ENCODE results near the gene SLC6A12.

Gene SLC6A12

GRCh38 chr12:168763-169525 is 45.0 kb downstream of the SLC6A12 start:
- no peak overlapping the region for H3K4me3 Mint-ChIP-seq

GRCh38 chr12:167959-168600 is 45.9 kb downstream of the SLC6A12 start:
- Mint-ChIP-seq H3K27ac (no peak overlapping the region), H3K4me1 (no peaks in the 10 kb centered on the region), H3K4me3 (no peak overlapping the region), H3K9me3 (no peaks in the 10 kb centered on the region), H3K36me3 (no peaks in the 10 kb centered on the region), H3K27me3 (peaks cover 25% of the 10 kb centered on the region)
- ATAC-seq (ENCODE audit: low read depth) (no peak), DNase-seq (ENCODE audit: low spot score in 2 of 2) (no peak)

More at GRCh38 chr12:168763-169525, 45.0 kb downstream of the SLC6A12 start:
- DNase-seq (ENCODE audit: low spot score in 2 of 2) (no peak), ATAC-seq (ENCODE audit: low read depth) (no peak)
- Mint-ChIP-seq H3K4me1 (no peaks in the 10 kb centered on the region), H3K27me3 (peaks cover 26% of the 10 kb centered on the region), H3K27ac (no peak overlapping the region), H3K9me3 (no peaks in the 10 kb centered on the region), H3K36me3 (no peaks in the 10 kb centered on the region)

- no peak overlapping the region for H3K27ac Mint-ChIP-seq
- H3K9me3 Mint-ChIP-seq = no peaks in the 10 kb centered on the region
- no peaks in the 10 kb centered on the region for H3K4me1 Mint-ChIP-seq
- DNase-seq (ENCODE audit: low spot score in 2 of 2) = no peak
- no peaks in the 10 kb centered on the region for H3K36me3 Mint-ChIP-seq
- peaks cover 17% of the 10 kb centered on the region for H3K27me3 Mint-ChIP-seq
- no peak for ATAC-seq (ENCODE audit: low read depth)
- no peak overlapping the region for H3K4me3 Mint-ChIP-seq
Measured at GRCh38 chr12:166425-167075, 47.4 kb downstream of the SLC6A12 start.

DNA sequence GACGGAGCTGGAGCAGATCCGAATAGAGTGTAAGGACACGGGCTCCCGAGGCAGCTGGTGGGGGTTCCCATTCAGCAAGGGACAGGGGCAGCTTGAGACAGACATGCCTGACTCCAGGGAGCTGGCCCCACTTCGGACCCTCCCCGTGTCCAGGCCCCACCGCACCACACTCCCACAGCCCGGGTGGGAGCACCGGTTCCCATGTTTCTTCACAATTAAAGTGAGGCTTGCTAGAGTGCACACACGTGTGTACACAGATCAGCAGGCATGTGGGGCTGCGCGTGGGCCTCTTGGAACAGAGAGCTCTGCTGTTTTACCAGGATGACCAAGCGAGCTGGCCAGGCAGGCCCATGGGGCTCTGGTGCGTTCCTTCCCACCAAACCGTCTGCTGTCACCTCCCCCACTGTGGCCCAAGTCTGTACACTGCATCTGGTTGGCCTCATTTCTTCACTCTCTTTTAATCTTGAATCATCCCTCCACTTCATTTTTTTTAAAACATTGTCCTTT is 48.0 kb downstream of the SLC6A12 start:
- no peak overlapping the region for H3K4me3 Mint-ChIP-seq
- DNase-seq (ENCODE audit: low spot score in 2 of 2) (no peak), ATAC-seq (ENCODE audit: low read depth) (no peak)
- no peaks in the 10 kb centered on the region for H3K4me1 Mint-ChIP-seq
- H3K27me3 Mint-ChIP-seq = peaks cover 14% of the 10 kb centered on the region
- no peak overlapping the region for H3K27ac Mint-ChIP-seq
- H3K9me3 Mint-ChIP-seq = no peaks in the 10 kb centered on the region
- H3K36me3 Mint-ChIP-seq = no peaks in the 10 kb centered on the region

- H3K4me3 Mint-ChIP-seq = no peak overlapping the region
- H3K27ac Mint-ChIP-seq = no peak overlapping the region
- H3K27me3 Mint-ChIP-seq = peaks cover 8% of the 10 kb centered on the region
- ATAC-seq (ENCODE audit: low read depth) (no peak), DNase-seq (ENCODE audit: low spot score in 2 of 2) (no peak)
- H3K4me1 Mint-ChIP-seq = no peaks in the 10 kb centered on the region
- no peaks in the 10 kb centered on the region for H3K9me3 Mint-ChIP-seq
- no peaks in the 10 kb centered on the region for H3K36me3 Mint-ChIP-seq
Measured at GRCh38 chr12:164207-164606, 49.8 kb downstream of the SLC6A12 start.

- Mint-ChIP-seq H3K27me3 (peaks cover 9% of the 10 kb centered on the region), H3K4me3 (no peak overlapping the region), H3K9me3 (peaks cover 2% of the 10 kb centered on the region), H3K27ac (no peak overlapping the region), H3K36me3 (no peaks in the 10 kb centered on the region), H3K4me1 (peaks cover 2% of the 10 kb centered on the region)
- ATAC-seq (ENCODE audit: low read depth) (no peak), DNase-seq (ENCODE audit: low spot score in 2 of 2) (no peak)
Measured at GRCh38 chr12:163406-163986, 50.5 kb downstream of the SLC6A12 start.

DNA sequence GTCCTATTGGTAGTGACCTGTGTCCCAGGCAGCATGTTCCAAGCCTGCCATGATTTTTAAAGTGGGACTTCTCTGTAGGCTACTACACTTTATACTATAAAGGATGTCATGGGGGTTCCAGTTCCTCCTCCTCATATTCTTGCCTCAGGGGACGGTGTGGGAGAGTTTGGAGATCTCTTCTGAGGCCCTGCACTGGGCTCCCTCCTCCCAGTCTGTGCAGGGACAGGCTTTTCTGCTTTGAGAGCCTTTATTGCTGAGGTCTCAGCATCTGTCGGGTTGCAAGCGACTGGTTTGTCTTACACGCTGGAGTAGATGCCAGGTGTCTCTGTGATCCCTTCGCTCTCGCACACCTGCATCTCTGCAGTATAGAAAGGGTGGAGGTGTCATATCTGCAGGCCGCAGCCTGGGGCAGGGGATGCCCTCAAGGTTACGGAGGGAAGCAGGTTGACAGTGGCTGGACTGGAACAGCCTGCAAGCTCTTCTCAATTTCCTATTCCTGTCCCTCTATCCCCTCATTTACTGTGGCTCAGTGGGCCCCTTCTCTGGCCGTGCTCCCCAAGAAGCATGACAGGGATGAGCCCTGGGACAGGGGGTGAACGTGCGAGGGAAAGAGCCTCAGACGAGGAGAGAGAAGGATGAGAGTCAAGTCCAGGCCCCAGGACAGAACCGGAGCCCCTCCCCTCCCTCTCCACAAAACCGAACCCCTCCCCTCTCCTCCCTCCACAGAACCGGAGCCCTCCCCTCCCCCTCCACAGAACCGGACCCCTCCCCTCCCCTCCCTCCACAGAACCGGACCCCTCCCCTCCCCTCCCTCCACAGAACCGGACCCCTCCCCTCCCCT is 51.3 kb downstream of the SLC6A12 start:
- peaks cover 2% of the 10 kb centered on the region for H3K4me1 Mint-ChIP-seq
- DNase-seq (ENCODE audit: low spot score in 2 of 2) (no peak), ATAC-seq (ENCODE audit: low read depth) (no peak)
- no peaks in the 10 kb centered on the region for H3K36me3 Mint-ChIP-seq
- H3K27me3 Mint-ChIP-seq = peaks cover 9% of the 10 kb centered on the region
- no peak overlapping the region for H3K27ac Mint-ChIP-seq
- peaks cover 2% of the 10 kb centered on the region for H3K9me3 Mint-ChIP-seq
- no peak overlapping the region for H3K4me3 Mint-ChIP-seq

- ATAC-seq (ENCODE audit: low read depth) (no peak), DNase-seq (ENCODE audit: low spot score in 2 of 2) (no peak)
- Mint-ChIP-seq H3K27ac (no peak overlapping the region), H3K4me1 (peaks cover 2% of the 10 kb centered on the region), H3K4me3 (no peak overlapping the region), H3K9me3 (peaks cover 2% of the 10 kb centered on the region), H3K36me3 (no peaks in the 10 kb centered on the region), H3K27me3 (peaks cover 9% of the 10 kb centered on the region)
Measured at GRCh38 chr12:161823-162222, 52.1 kb downstream of the SLC6A12 start.

DNA sequence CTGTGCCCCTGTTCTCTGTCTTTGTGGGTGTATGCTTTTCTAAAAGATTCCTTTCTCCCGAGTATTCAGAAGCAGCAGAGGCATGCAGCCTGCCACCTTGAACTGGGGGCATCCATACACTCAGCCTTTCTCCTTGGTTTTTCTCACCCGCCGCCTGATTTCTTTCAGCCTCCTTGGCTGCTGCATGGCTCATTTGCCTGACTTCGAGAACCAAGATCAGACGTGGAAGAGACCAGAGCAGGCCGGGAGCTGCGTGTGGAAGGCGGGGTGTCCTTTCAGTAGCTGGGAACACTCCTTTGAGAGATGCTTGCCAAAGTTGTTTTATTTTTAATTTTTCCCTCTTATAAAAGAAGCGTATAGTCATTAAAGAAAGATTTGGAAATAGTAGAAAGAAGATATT is 53.1 kb downstream of the SLC6A12 start:
- peaks cover 2% of the 10 kb centered on the region for H3K9me3 Mint-ChIP-seq
- peaks cover 6% of the 10 kb centered on the region for H3K27me3 Mint-ChIP-seq
- no peaks in the 10 kb centered on the region for H3K36me3 Mint-ChIP-seq
- H3K4me3 Mint-ChIP-seq = no peak overlapping the region
- DNase-seq (ENCODE audit: low spot score in 2 of 2) (no peak), ATAC-seq (ENCODE audit: low read depth) (no peak)
- H3K4me1 Mint-ChIP-seq = peaks cover 2% of the 10 kb centered on the region
- H3K27ac Mint-ChIP-seq = no peak overlapping the region

DNA sequence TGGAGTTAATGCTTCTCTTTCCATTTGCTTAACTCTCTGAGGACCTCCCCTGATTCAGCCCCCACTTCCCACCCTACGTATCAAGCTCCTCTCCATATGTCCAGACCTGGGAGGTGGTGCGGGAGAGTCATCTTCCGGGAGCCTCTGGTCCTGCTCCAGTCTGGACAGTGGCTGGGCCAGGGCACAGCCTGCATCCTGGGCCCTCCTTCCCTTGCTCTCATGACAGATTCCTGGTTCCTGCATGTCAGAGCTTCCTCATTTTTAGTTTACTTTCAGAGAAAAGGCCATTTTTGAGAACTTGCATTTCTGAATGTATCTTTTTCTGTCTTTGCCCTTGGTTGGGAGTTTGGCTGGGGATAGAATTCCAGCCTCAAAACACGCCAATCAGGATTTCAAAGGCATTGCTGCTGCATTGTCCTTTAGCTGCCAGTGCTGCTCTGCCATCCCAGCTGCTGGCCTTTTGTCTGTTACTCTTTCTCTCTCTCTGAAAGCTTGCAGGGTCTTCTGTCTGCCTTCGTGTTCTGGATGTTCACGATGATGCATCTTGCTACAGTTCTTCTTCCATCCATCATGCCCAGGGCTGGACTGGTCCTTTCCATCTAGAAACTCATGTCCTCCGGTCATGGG is 54.7 kb downstream of the SLC6A12 start:
- H3K4me3 Mint-ChIP-seq = no peak overlapping the region
- H3K4me1 Mint-ChIP-seq = peaks cover 2% of the 10 kb centered on the region
- H3K27ac Mint-ChIP-seq = no peak overlapping the region
- no peak for DNase-seq (ENCODE audit: low spot score in 2 of 2)
- peaks cover 2% of the 10 kb centered on the region for H3K9me3 Mint-ChIP-seq
- peaks cover 6% of the 10 kb centered on the region for H3K27me3 Mint-ChIP-seq
- H3K36me3 Mint-ChIP-seq = no peaks in the 10 kb centered on the region
- no peak for ATAC-seq (ENCODE audit: low read depth)

GRCh38 chr12:157644-158043 is 56.3 kb downstream of the SLC6A12 start:
- Mint-ChIP-seq H3K27ac (no peak overlapping the region), H3K9me3 (peaks cover 2% of the 10 kb centered on the region), H3K36me3 (no peaks in the 10 kb centered on the region), H3K27me3 (peaks cover 6% of the 10 kb centered on the region), H3K4me1 (peaks cover 2% of the 10 kb centered on the region), H3K4me3 (no peak overlapping the region)
- DNase-seq (ENCODE audit: low spot score in 2 of 2) (no peak), ATAC-seq (ENCODE audit: low read depth) (no peak)

- H3K4me3 Mint-ChIP-seq = no peak overlapping the region
- peaks cover 2% of the 10 kb centered on the region for H3K9me3 Mint-ChIP-seq
- DNase-seq (ENCODE audit: low spot score in 2 of 2) (no peak), ATAC-seq (ENCODE audit: low read depth) (no peak)
- no peaks in the 10 kb centered on the region for H3K36me3 Mint-ChIP-seq
- no peak overlapping the region for H3K27ac Mint-ChIP-seq
- H3K4me1 Mint-ChIP-seq = peaks cover 2% of the 10 kb centered on the region
- peaks cover 7% of the 10 kb centered on the region for H3K27me3 Mint-ChIP-seq
Measured at GRCh38 chr12:156945-157344, 57.0 kb downstream of the SLC6A12 start.

- H3K9me3 Mint-ChIP-seq = peaks cover 2% of the 10 kb centered on the region
Measured at GRCh38 chr12:155646-156045, 58.3 kb downstream of the SLC6A12 start.

More at GRCh38 chr12:155646-156045, 58.3 kb downstream of the SLC6A12 start:
- peaks cover 11% of the 10 kb centered on the region for H3K27me3 Mint-ChIP-seq
- no peaks in the 10 kb centered on the region for H3K36me3 Mint-ChIP-seq
- peaks cover 2% of the 10 kb centered on the region for H3K4me1 Mint-ChIP-seq
- no peak overlapping the region for H3K4me3 Mint-ChIP-seq
- DNase-seq (ENCODE audit: low spot score in 2 of 2) (no peak), ATAC-seq (ENCODE audit: low read depth) (no peak)
- H3K27ac Mint-ChIP-seq = no peak overlapping the region
